OCI-LY1 (cell line): ENCODE results near the gene KCNT1.

Experiments
- H2AFZ ChIP-seq: fragments of 200-600 bp; sonication (generic), shearing (Covaris generic); 2 replicates; pipeline ENCODE4 v1.6.0; 2014; ENCODE audit warnings: antibody characterized with exemption, mild to moderate bottlenecking, low read length
- H3F3A ChIP-seq: fragments of 200-600 bp; sonication (generic), shearing (Covaris generic); 2 replicates; pipeline ENCODE4 v1.6.0; 2014; ENCODE audit warnings: mild to moderate bottlenecking, antibody characterized with exemption, low read length, moderate library complexity; ENCODE audit not compliant: insufficient read depth
- H3K27ac ChIP-seq: fragments of 200-600 bp; sonication (generic); 2 replicates; pipeline ENCODE4 v1.5.1; 2014; ENCODE audit warnings: low read length, mixed run types, mild to moderate bottlenecking, low read depth; ENCODE audit not compliant: poor library complexity, severe bottlenecking
- H3K27me3 ChIP-seq: fragments of 200-600 bp; sonication (generic); 2 replicates; pipeline ENCODE4 v1.6.0; 2014; ENCODE audit warnings: antibody characterized with exemption, mild to moderate bottlenecking, low read length, moderate library complexity; ENCODE audit not compliant: insufficient read depth
- H3K36me3 ChIP-seq: fragments of 200-600 bp; sonication (generic); 2 replicates; pipeline ENCODE4 v1.6.1; 2014; ENCODE audit warnings: mild to moderate bottlenecking, antibody characterized with exemption, low read length, moderate library complexity, mixed read lengths; ENCODE audit not compliant: insufficient read depth
- H3K4me1 ChIP-seq: fragments of 200-600 bp; sonication (generic); 2 replicates; pipeline ENCODE4 v1.5.1; 2014; ENCODE audit warnings: mild to moderate bottlenecking, low read length, moderate library complexity; ENCODE audit not compliant: insufficient read depth, severe bottlenecking
- H3K4me2 ChIP-seq: fragments of 200-600 bp; sonication (generic), shearing (Covaris generic); 2 replicates; pipeline ENCODE4 v1.6.1; 2014; ENCODE audit warnings: low read length
- H3K4me3 ChIP-seq: fragments of 200-600 bp; sonication (generic); 2 replicates; pipeline ENCODE4 v1.5.1; 2014; ENCODE audit warnings: low read length, low read depth, mild to moderate bottlenecking, mixed read lengths; ENCODE audit not compliant: poor library complexity, severe bottlenecking
- H3K79me2 ChIP-seq: fragments of 200-600 bp; shearing (Covaris generic); 2 replicates; pipeline ENCODE4 v1.6.1; 2016; ENCODE audit warnings: mixed run types, low read length, mixed read lengths; ENCODE audit not compliant: insufficient read depth
- H3K9ac ChIP-seq: fragments of 200-600 bp; sonication (generic), shearing (Covaris generic); 2 replicates; pipeline ENCODE4 v1.6.1; 2014; ENCODE audit warnings: mild to moderate bottlenecking, low read length, mixed read lengths
- H3K9me2 ChIP-seq: fragments of 200-600 bp; sonication (generic), shearing (Covaris generic); 2 replicates; pipeline ENCODE4 v1.6.1; 2014; ENCODE audit warnings: low read depth, mild to moderate bottlenecking, low read length, mixed read lengths
- H3K9me3 ChIP-seq: fragments of 200-600 bp; shearing (Covaris generic); 2 replicates; pipeline ENCODE4 v1.6.1; 2014; ENCODE audit warnings: low read length, mixed read lengths
- H4K20me1 ChIP-seq: fragments of 200-600 bp; sonication (generic), shearing (Covaris generic); 2 replicates; pipeline ENCODE4 v1.6.0; 2016; ENCODE audit warnings: mild to moderate bottlenecking, low read length; ENCODE audit not compliant: insufficient read depth
- CTCF ChIP-seq: fragments of 200-600 bp; sonication (generic), shearing (Covaris generic); IDR thresholded peaks from 2 replicates; pipeline ENCODE4 v1.5.1; 2017; ENCODE audit warnings: mild to moderate bottlenecking, antibody characterized with exemption, low read length, moderate library complexity, mixed read lengths
- EZH2 ChIP-seq: fragments of 200-600 bp; sonication (generic), shearing (Covaris generic); IDR thresholded peaks from 2 replicates; pipeline ENCODE4 v1.8.0; 2017; ENCODE audit warnings: borderline replicate concordance, mixed run types, mild to moderate bottlenecking, antibody characterized with exemption, low read length, moderate library complexity, mixed read lengths

KCNT1 gene

GRCh38 chr9:135659252-135659651, 42.7 kb upstream of the KCNT1 start:
- Histone ChIP-seq H3K9ac (no peak overlapping the region), H3K27me3 (peaks cover 2% of the 10 kb centered on the region; the same call in 1 of the 2 replicates), H3F3A (no peaks in the 10 kb centered on the region), H3K9me2 (no peaks in the 10 kb centered on the region), H3K4me1 (no peaks in the 10 kb centered on the region), H3K27ac (no peak overlapping the region), H3K9me3 (no peaks in the 10 kb centered on the region), H3K4me2 (no peak overlapping the region), H2AFZ (no peak overlapping the region), H3K36me3 (no peaks in the 10 kb centered on the region), H4K20me1 (no peaks in the 10 kb centered on the region), H3K79me2 (no peaks in the 10 kb centered on the region), H3K4me3 (no peak overlapping the region)
- TF ChIP-seq CTCF (no peak), EZH2 (no peak)

GRCh38 chr9:135660407-135660806, 41.6 kb upstream of the KCNT1 start:
- Histone ChIP-seq H3F3A (no peaks in the 10 kb centered on the region), H4K20me1 (no peaks in the 10 kb centered on the region), H3K9me2 (no peaks in the 10 kb centered on the region), H3K9ac (no peak overlapping the region), H3K4me3 (no peak overlapping the region), H3K36me3 (no peaks in the 10 kb centered on the region), H3K4me1 (no peaks in the 10 kb centered on the region), H3K4me2 (no peak overlapping the region), H3K9me3 (no peaks in the 10 kb centered on the region), H3K79me2 (no peaks in the 10 kb centered on the region), H2AFZ (no peak overlapping the region), H3K27me3 (peaks cover 2% of the 10 kb centered on the region; the same call in 1 of the 2 replicates), H3K27ac (no peak overlapping the region)
- TF ChIP-seq EZH2: no peak
- TF ChIP-seq CTCF: no peak

- Histone ChIP-seq H2AFZ (no peak overlapping the region), H3K27me3 (peaks cover 2% of the 10 kb centered on the region; the same call in 1 of the 2 replicates), H3K9me2 (no peaks in the 10 kb centered on the region), H3K79me2 (no peaks in the 10 kb centered on the region), H3K36me3 (no peaks in the 10 kb centered on the region), H3K27ac (no peak overlapping the region), H3K9me3 (no peaks in the 10 kb centered on the region), H3F3A (no peaks in the 10 kb centered on the region), H3K4me3 (no peak overlapping the region), H3K4me2 (no peak overlapping the region), H3K4me1 (no peaks in the 10 kb centered on the region), H3K9ac (no peak overlapping the region), H4K20me1 (no peaks in the 10 kb centered on the region)
- no peak for TF ChIP-seq CTCF
- TF ChIP-seq EZH2: no peak
Measured at GRCh38 chr9:135661816-135662560, 40.0 kb upstream of the KCNT1 start.
